GM12873 (cell line): ENCODE data around the gene SLC7A14.

Experiments
- CTCF ChIP-seq: IDR thresholded peaks from 2 replicates; pipeline ENCODE4 v1.5.1; 2012; ENCODE audit warnings: low read depth, mild to moderate bottlenecking, moderate library complexity, low read length, control low read depth; ENCODE audit not compliant: insufficient read depth; ENCODE audit errors: missing control alignments

Gene SLC7A14

GRCh38 chr3:170532573-170532972 is 53.3 kb downstream of the SLC7A14 start:
- no peak for TF ChIP-seq CTCF

DNA sequence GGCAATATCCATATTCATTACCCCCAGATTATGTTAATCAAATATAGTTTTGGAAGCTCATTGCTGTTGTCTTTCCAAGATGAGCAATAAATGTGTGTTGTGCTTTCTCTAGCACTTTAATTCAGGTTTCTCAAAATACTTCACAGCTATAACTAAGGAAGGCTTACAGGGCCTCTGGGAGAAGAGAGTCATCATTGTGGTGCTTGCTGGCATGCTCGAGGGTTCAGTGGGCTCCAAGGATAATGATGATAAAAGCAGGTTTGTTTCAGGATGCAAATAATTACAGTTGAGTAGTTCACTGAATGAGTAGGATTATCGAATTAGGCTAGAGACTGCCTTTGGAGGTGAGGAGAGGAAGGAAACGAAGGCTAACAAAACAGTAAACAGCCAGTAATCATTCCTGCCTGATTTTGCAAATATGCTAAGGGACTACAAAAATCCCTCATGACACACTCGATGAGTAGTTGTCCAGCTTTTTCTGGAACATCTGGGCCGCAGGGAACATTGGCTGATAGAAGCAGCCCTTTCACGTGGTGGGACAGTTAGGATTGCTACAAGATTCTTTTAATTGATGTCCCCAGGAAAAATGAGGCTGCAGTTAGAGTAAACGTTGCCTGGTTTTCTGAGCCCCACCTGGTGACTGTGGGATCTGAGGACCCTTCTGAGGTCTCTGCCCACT is 54.1 kb downstream of the SLC7A14 start:
- TF ChIP-seq CTCF: no peak

GRCh38 chr3:170531054-170531453 is 54.8 kb downstream of the SLC7A14 start:
- TF ChIP-seq CTCF: no peak

DNA sequence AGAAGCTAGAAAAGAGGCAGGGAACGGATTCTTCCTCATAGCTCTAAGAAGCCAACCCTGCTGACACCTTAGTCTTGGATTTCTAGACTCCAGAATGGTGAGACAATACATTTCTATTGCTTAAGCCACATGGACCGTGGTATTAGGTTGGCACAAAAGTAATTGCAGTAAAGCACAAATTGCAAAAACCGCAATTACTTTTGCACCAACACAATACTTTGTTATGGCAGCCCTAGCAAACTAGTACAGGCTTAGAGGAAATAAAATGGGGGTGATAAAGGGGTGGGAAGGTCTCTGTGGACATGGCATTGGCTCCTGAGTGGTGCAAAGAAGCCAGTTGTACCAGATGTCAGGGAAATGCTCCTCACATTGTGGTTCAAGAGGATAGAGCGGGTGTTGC is 56.0 kb downstream of the SLC7A14 start:
- TF ChIP-seq CTCF: no peak

- TF ChIP-seq CTCF: no peak
Measured at GRCh38 chr3:170529346-170529745, 56.5 kb downstream of the SLC7A14 start.

- TF ChIP-seq CTCF: no peak
Measured at GRCh38 chr3:170528726-170529125, 57.1 kb downstream of the SLC7A14 start.

- no peak for TF ChIP-seq CTCF
Measured at GRCh38 chr3:170524073-170524472, 61.8 kb downstream of the SLC7A14 start.

DNA sequence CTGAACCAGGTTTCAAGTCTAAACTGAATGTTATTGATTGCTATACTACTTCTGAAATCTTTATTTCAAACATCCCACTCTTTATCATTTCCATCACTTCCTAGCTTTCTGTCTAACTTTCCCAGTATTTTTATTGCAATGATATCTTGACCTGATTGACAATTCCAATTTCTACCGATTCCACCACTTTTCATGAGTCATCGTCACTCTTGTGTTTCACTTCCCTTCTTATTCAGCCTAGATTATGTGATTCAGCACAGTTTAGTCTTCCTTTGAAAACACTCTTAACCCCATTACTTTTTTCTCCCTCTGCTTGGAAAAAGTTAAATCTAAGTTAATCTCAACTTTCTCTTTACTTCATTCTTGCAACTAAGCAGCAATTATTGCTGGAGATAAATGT is 62.6 kb downstream of the SLC7A14 start:
- no peak for TF ChIP-seq CTCF
